Measurements from ENCODE around the gene LIPI. TPM values are rescaled to one million over a fixed set of nuclear protein-coding genes. Genes with fewer than 3 reads are reported as not detected.

LIPI gene
- total and polyA plus RNA-seq, 2 experiments from 2014 or later, result not detected

DNA sequence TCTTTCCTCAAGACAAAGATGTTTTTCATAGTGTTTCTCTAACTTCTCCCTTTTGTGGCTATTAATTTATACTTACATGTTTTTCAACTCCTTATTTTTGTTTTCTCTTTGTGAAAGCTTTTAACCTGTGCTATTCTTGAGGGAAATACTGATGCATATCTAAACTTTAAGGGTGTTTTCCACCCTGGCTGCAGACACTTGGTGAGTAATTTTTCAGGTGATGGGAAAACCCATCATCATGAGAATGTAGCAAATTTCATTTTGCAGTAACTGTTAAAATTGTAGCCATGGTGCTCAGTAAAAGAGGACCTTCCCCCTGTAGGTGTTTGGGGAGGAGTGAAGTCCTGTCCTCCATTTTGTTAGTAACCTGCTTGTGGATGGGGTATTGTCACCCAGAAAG is 124.2 kb downstream of the LIPI start (continued):
- TF ChIP-seq, protein P1, sequence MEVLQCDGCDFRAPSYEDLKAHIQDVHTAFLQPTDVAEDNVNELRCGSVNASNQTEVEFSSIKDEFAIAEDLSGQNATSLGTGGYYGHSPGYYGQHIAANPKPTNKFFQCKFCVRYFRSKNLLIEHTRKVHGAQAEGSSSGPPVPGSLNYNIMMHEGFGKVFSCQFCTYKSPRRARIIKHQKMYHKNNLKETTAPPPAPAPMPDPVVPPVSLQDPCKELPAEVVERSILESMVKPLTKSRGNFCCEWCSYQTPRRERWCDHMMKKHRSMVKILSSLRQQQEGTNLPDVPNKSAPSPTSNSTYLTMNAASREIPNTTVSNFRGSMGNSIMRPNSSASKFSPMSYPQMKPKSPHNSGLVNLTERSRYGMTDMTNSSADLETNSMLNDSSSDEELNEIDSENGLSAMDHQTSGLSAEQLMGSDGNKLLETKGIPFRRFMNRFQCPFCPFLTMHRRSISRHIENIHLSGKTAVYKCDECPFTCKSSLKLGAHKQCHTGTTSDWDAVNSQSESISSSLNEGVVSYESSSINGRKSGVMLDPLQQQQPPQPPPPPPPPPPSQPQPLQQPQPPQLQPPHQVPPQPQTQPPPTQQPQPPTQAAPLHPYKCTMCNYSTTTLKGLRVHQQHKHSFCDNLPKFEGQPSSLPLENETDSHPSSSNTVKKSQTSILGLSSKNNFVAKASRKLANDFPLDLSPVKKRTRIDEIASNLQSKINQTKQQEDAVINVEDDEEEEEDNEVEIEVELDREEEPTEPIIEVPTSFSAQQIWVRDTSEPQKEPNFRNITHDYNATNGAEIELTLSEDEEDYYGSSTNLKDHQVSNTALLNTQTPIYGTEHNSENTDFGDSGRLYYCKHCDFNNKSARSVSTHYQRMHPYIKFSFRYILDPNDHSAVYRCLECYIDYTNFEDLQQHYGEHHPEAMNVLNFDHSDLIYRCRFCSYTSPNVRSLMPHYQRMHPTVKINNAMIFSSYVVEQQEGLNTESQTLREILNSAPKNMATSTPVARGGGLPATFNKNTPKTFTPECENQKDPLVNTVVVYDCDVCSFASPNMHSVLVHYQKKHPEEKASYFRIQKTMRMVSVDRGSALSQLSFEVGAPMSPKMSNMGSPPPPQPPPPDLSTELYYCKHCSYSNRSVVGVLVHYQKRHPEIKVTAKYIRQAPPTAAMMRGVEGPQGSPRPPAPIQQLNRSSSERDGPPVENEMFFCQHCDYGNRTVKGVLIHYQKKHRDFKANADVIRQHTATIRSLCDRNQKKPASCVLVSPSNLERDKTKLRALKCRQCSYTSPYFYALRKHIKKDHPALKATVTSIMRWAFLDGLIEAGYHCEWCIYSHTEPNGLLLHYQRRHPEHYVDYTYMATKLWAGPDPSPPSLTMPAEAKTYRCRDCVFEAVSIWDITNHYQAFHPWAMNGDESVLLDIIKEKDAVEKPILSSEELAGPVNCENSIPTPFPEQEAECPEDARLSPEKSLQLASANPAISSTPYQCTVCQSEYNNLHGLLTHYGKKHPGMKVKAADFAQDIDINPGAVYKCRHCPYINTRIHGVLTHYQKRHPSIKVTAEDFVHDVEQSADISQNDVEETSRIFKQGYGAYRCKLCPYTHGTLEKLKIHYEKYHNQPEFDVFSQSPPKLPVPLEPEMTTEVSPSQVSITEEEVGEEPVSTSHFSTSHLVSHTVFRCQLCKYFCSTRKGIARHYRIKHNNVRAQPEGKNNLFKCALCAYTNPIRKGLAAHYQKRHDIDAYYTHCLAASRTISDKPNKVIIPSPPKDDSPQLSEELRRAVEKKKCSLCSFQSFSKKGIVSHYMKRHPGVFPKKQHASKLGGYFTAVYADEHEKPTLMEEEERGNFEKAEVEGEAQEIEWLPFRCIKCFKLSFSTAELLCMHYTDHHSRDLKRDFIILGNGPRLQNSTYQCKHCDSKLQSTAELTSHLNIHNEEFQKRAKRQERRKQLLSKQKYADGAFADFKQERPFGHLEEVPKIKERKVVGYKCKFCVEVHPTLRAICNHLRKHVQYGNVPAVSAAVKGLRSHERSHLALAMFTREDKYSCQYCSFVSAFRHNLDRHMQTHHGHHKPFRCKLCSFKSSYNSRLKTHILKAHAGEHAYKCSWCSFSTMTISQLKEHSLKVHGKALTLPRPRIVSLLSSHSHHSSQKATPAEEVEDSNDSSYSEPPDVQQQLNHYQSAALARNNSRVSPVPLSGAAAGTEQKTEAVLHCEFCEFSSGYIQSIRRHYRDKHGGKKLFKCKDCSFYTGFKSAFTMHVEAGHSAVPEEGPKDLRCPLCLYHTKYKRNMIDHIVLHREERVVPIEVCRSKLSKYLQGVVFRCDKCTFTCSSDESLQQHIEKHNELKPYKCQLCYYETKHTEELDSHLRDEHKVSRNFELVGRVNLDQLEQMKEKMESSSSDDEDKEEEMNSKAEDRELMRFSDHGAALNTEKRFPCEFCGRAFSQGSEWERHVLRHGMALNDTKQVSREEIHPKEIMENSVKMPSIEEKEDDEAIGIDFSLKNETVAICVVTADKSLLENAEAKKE (CRISPR knock-in tag; IDR thresholded peaks at IDR 0.05), result no peak
- TF ChIP-seq, protein P2, sequence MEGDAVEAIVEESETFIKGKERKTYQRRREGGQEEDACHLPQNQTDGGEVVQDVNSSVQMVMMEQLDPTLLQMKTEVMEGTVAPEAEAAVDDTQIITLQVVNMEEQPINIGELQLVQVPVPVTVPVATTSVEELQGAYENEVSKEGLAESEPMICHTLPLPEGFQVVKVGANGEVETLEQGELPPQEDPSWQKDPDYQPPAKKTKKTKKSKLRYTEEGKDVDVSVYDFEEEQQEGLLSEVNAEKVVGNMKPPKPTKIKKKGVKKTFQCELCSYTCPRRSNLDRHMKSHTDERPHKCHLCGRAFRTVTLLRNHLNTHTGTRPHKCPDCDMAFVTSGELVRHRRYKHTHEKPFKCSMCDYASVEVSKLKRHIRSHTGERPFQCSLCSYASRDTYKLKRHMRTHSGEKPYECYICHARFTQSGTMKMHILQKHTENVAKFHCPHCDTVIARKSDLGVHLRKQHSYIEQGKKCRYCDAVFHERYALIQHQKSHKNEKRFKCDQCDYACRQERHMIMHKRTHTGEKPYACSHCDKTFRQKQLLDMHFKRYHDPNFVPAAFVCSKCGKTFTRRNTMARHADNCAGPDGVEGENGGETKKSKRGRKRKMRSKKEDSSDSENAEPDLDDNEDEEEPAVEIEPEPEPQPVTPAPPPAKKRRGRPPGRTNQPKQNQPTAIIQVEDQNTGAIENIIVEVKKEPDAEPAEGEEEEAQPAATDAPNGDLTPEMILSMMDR (conservative IDR thresholded peaks at IDR 0.05; ENCODE audit: low read depth in 2 of 2), result no peak
- TF ChIP-seq JUNB (IDR thresholded peaks at IDR 0.05; ENCODE audit: unreplicated experiment), result no peak
- TF ChIP-seq, protein P3, sequence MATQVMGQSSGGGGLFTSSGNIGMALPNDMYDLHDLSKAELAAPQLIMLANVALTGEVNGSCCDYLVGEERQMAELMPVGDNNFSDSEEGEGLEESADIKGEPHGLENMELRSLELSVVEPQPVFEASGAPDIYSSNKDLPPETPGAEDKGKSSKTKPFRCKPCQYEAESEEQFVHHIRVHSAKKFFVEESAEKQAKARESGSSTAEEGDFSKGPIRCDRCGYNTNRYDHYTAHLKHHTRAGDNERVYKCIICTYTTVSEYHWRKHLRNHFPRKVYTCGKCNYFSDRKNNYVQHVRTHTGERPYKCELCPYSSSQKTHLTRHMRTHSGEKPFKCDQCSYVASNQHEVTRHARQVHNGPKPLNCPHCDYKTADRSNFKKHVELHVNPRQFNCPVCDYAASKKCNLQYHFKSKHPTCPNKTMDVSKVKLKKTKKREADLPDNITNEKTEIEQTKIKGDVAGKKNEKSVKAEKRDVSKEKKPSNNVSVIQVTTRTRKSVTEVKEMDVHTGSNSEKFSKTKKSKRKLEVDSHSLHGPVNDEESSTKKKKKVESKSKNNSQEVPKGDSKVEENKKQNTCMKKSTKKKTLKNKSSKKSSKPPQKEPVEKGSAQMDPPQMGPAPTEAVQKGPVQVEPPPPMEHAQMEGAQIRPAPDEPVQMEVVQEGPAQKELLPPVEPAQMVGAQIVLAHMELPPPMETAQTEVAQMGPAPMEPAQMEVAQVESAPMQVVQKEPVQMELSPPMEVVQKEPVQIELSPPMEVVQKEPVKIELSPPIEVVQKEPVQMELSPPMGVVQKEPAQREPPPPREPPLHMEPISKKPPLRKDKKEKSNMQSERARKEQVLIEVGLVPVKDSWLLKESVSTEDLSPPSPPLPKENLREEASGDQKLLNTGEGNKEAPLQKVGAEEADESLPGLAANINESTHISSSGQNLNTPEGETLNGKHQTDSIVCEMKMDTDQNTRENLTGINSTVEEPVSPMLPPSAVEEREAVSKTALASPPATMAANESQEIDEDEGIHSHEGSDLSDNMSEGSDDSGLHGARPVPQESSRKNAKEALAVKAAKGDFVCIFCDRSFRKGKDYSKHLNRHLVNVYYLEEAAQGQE (IDR thresholded peaks at IDR 0.05; ENCODE audit: unreplicated experiment), result no peak

All from GM23338 (cell line).